Testis (tissue), 2 donors: ENCODE data around the gene CUL1.

Experiments used
- CTCF ChIP-seq, 3 experiments: fragments of 450-650 bp in 2 of 3; fragments of 200-600 bp in 1 of 3; sonication (generic) in 1 of 3; IDR thresholded peaks; one replicate each; pipeline ENCODE4 v1.5.1; 2016 to 2019; ENCODE audit warnings: antibody characterized with exemption in 3 of 3, mild to moderate bottlenecking in 2 of 3, moderate library complexity in 1 of 3
- POLR2A ChIP-seq: fragments of 450-650 bp; IDR thresholded peaks from one replicate; pipeline ENCODE4 v1.6.1; 2017; ENCODE audit warnings: antibody characterized with exemption, mild to moderate bottlenecking, moderate library complexity

- TF ChIP-seq CTCF (IDR thresholded peaks at IDR 0.05) (no peak), POLR2A (no peak)
Measured at GRCh38 chr7:148813890-148814289, 115.2 kb downstream of the CUL1 start.
